Heart left ventricle (tissue), 13 donors: ENCODE results near the gene GAMT.

Experiments
- POLR2A ChIP-seq, 2 donors: fragments of 450-650 bp; IDR thresholded peaks; one replicate each; pipeline ENCODE4 v1.6.1; 2017; ENCODE audit warnings: antibody characterized with exemption in 2 of 2, mild to moderate bottlenecking in 2 of 2, moderate library complexity in 2 of 2
- TF ChIP-seq, protein P1 (sequence below), 12 donors: fragments of 200-600 bp; sonication (generic) in 4 of 12; IDR thresholded peaks; one replicate each; pipeline versions ENCODE4 v1.5.0 to v1.8.0; 2018 to 2022; ENCODE audit warnings: antibody characterized with exemption in 12 of 12, mild to moderate bottlenecking in 5 of 12
- donor health status: ischemic (EF 13 %, LVEDD 7.1; RV severe dilation, severe dysfunction).
- donor health status: DM: no; HTN: yes; CAD: no.
- donor health status: DM: no; HTN: no; CAD: no.
- donor health status: ischemic (EF 25% LVEDD 6.9; RV normal size, moderate dysfunction).
- donor health status: ischemic (EF 25% LVEDD 5.7; RV mildly dilated, moderate dysfunction).
- donor health status: ischemic (EF 35%, LVEDD 5.7; RV mildly dilated, moderate dysfunction).
- donor health status: nonischemic (EF 11% LVEDD 7.7; RV severe dilation, severe dysfunction).
- donor health status: DM: yes; HTN: yes; CAD: no.
- donor health status: PGD.
- donor health status: ischemic (EF 29% LVEDD 5.4; RV normal size, mild dysfunction).
- donor health status: nonischemic (EF 23%, LVEDD 6.1; RV moderate dilation, normal function).

DNA sequence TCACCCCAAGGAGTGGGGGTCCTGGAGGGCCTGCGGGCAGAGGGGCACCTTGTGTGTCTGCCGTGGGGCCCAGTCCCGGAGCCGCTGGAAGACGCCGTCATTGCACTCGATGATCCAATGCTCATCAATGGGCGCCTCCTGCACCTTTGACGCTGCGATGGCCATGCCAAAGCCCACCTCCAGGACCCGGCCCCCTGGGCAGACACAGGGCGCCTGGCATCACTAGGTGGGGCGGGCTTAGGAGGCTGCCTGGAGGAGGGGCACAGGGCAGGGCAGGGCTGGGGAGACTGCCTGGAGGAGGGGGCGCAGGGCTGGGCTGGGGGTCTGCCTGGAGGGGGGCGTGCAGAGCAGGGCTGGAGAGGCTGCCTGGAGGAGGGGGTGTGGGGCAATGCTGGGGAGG lies 1.6 kb downstream of the GAMT start:
- no peak for TF ChIP-seq POLR2A (IDR thresholded peaks at IDR 0.05)
- TF ChIP-seq, protein P1, sequence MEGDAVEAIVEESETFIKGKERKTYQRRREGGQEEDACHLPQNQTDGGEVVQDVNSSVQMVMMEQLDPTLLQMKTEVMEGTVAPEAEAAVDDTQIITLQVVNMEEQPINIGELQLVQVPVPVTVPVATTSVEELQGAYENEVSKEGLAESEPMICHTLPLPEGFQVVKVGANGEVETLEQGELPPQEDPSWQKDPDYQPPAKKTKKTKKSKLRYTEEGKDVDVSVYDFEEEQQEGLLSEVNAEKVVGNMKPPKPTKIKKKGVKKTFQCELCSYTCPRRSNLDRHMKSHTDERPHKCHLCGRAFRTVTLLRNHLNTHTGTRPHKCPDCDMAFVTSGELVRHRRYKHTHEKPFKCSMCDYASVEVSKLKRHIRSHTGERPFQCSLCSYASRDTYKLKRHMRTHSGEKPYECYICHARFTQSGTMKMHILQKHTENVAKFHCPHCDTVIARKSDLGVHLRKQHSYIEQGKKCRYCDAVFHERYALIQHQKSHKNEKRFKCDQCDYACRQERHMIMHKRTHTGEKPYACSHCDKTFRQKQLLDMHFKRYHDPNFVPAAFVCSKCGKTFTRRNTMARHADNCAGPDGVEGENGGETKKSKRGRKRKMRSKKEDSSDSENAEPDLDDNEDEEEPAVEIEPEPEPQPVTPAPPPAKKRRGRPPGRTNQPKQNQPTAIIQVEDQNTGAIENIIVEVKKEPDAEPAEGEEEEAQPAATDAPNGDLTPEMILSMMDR (IDR thresholded peaks at IDR 0.05) = no peak
